HG03469 (cell line): ENCODE results near the gene IFI16.
"Not testable (repeated sequence)": the region's sequence is repeated elsewhere in the genome, so short reads cannot be mapped to it uniquely, and the experiment has no call there.

Experiments used
- ATAC-seq: cut with Tn5 transposase; IDR thresholded peaks from one replicate; pipeline ENCODE4 v1.9.1; 2021; ENCODE audit warnings: mild to moderate bottlenecking, moderate library complexity, moderate number of reproducible peaks; ENCODE audit not compliant: unreplicated experiment

IFI16 gene

DNA sequence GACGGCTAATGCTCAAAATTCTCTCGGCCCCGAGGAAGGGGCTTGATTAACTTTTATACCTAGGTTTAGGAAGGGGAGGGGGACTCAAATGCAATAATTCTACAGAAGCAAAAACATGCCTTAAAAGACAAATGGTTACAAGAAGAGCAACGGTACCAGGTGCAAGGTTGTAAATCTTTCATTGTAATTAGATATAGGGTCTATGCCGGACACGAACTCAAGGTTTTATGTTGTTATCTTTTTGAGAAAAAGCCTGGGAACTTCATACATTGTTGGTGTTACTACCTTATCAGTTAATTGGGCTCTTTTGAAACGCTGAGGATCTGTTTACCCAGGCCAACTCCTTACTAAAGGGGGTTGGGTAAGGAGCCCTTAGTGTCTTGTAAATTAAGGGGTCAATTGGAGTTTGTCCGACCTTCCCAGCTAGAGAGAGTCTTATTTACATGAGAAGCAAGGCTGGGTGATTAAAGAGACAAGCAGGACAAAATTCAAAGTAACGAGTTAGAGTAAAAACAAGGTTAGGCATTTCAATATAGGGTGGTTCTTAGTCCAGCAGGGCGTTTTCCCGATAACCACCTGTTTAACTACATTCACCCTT lies 3.4 kb upstream of the IFI16 start:
- not testable (repeated sequence) for ATAC-seq

DNA sequence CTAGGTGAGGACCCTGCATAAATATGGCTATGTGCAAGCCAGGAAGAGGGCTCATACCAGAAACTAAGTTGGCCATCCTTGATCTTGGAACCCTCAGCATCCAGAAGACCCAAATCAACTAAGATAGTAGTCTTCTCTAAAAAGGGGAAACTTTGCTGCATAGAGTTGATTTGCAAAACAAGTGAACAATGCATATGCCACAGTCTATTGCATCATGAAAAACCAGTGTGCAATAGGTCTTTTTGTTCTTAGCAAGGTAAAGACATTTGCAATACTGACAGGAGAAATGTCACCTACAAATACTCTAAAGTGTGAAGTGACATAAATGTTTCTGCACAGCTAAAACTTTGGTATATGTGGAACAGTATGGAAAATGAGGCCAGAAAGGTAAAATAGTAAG lies 2.0 kb upstream of the IFI16 start:
- ATAC-seq = no peak

GRCh38 chr1:159008744-159009188 lies 941 bp upstream of the IFI16 start:
- peak; percentile 72 for ATAC-seq

GRCh38 chr1:159009287-159009686 lies 420 bp upstream of the IFI16 start:
- no peak for ATAC-seq

DNA sequence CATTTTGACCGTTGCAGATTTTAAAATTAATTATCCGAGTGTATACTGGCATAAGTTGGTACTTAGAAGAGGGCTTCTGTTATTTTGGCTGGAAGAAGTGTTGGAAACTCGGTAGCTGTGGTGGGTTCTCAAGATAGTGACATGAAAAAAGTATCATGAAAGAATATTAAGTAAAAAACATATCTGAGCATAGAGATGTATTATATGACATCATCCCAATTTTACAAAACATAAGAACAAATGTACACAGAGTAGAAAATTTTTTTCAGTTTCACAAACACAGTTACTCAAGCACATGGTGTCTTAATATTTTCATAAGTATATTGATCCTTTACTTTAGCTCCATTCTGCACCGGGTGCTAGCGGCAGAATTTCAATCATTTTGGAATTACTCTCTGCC lies 684 bp downstream of the IFI16 start:
- ATAC-seq = no peak

GRCh38 chr1:159011001-159011400 lies 1.3 kb downstream of the IFI16 start:
- ATAC-seq = not testable (repeated sequence)

DNA sequence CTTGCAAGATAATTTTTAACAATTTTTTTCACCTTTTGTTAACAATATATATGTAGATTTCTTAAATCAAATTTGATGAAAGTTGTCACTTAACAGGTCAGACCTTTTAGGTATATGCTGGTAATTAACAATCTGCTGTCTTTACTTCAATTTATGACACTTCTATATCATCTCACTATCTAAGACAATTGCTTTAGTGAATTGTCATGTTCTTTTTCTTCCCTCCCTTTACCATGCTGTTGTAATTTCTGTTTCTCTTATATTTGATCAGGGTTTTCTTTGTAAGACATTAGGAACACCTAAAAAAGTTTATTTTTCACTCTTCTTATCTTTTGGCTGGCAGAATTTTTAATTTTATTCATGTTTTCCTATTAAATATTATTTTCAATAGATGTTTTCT lies 2.0 kb downstream of the IFI16 start:
- ATAC-seq = no peak

- no peak for ATAC-seq
Observed at GRCh38 chr1:159012495-159012894, 2.8 kb downstream of the IFI16 start.

GRCh38 chr1:159014003-159014571 lies 4.4 kb downstream of the IFI16 start:
- ATAC-seq = no peak

DNA sequence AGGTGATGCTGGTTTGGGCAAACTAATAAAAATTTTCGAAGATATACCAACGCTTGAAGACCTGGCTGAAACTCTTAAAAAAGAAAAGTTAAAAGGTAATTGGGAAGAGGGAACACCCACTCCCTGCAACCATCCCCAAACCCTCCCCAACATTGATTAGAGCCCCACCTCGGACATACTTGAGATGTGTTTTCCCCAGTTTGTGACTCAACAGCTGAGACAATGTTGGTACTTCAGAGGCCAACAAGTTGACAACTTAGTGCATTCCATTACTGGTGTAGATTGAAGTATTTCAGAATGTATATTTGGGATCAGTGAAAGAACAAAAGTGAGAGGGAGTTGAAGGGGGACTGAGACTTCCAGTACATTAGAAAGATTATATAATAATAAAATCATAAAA lies 5.1 kb downstream of the IFI16 start:
- no peak for ATAC-seq

DNA sequence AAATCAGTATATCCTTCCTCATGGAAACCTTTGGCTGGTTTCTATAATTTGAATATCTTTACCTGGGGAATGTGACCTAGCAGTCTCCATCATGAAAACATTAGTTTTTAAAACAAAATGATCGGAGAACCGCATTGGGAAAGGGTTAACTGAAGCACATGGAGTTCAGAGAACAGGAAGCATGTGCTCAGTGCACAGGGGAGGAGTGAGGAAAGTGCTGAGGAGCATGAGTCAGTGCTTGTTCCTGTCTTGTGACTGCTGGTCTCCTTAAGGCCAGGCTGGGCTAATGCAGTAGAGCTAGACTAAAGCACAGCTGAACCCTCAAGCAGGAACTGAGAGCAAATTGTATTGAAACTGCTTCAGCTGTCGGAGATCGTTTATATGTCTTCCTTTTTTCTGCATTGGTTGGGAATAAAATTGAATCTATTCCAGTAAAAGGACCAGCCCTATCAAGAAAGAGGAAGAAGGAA lies 5.8 kb downstream of the IFI16 start:
- ATAC-seq = peak; percentile 94

GRCh38 chr1:159023723-159024122 lies 14.0 kb downstream of the IFI16 start:
- ATAC-seq = no peak

GRCh38 chr1:159025043-159025442 lies 15.3 kb downstream of the IFI16 start:
- no peak for ATAC-seq

GRCh38 chr1:159026841-159027240 lies 17.1 kb downstream of the IFI16 start:
- ATAC-seq = not testable (repeated sequence)

GRCh38 chr1:159030311-159030710 lies 20.6 kb downstream of the IFI16 start:
- ATAC-seq = no peak

GRCh38 chr1:159030877-159031447 lies 21.3 kb downstream of the IFI16 start:
- ATAC-seq = no peak

DNA sequence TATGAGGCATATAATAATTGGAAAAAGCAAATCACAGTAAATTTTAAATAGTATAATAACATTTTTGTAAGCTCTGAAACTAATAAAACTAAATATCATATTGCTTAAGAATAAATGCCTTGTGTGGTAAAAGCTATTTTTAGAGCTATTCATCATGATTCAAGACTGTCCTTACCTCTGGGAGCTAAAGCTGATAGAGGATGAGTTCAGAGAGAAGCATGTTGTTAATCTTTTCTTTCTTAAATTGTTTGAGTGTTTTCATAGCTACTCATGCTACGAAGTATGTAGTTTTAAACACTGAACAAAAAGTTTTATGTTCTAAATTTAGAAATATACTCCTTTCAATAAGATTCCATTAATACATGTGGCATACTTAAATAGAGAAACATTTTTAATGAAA lies 30.5 kb downstream of the IFI16 start:
- ATAC-seq = no peak

GRCh38 chr1:159040893-159041724 lies 31.4 kb downstream of the IFI16 start:
- ATAC-seq = no peak

DNA sequence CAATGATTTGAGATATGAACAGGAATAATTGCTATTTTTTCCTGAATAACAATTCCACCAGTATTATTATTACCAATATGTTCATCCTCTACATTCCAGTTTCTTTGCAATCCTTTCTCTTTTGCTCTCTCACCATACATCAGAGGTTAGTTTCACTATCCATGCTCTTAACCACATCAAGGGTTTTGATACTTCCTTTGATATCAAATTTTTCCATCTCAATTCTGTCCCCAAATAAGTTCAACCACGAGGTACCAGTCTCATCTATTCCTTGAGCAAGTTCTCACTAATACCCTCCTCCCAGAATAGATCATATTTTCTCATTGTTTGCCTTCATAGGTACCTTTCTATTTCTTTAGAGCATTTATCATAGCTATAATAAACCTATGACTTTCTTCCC lies 36.8 kb downstream of the IFI16 start:
- ATAC-seq = not testable (repeated sequence)

DNA sequence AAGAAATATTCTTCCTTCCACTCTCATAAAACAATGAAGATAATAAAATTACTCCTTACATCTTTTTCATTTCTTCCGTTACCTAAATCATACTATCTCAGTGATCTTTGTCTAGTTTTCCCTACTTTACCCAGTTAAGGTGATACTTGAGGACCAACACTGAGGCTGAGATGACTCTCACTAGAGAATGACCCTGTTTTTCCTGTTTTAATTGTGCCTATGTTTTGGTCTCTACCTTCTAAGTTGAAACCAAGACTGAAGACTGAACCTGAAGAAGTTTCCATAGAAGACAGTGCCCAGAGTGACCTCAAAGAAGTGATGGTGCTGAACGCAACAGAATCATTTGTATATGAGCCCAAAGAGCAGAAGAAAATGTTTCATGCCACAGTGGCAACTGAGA lies 41.7 kb downstream of the IFI16 start:
- ATAC-seq = no peak

DNA sequence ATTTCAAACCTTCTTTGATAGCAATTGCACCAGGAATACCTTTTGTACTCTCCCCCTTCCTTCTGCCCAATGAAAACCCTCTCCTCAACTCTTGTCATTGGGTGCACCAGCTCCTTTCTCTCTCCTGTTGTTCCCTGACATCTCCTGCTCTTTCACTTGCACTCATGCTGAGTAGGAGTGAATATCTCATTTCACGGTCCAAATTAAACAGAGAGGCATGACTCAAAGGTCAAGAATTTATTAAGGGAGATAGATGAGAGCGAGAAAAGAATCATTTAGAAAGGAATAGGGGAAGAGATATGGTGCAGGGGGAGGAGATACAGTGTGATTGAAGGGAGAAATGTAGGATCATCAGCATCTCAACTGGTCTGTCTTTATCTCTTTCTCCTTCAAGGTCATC lies 44.7 kb downstream of the IFI16 start:
- ATAC-seq = no peak
